GM19351 (cell line): Measurements from ENCODE around the gene CEP83.

Experiments used
- ATAC-seq: cut with Tn5 transposase; IDR thresholded peaks from one replicate; pipeline ENCODE4 v1.9.1; 2021; ENCODE audit warnings: mild to moderate bottlenecking, moderate library complexity; ENCODE audit not compliant: unreplicated experiment

The CEP83 gene

GRCh38 chr12:94271351-94271750, 188.3 kb downstream of the CEP83 start:
- ATAC-seq, result no peak

- ATAC-seq, result no peak
These were observed 190.2 kb downstream of the CEP83 start for GRCh38 chr12:94269316-94269999.

- peak; percentile 33 for ATAC-seq
These were observed 191.7 kb downstream of the CEP83 start for GRCh38 chr12:94267921-94268471.

GRCh38 chr12:94267537-94267872, 192.2 kb downstream of the CEP83 start:
- no peak for ATAC-seq

- no peak for ATAC-seq
These were observed 192.7 kb downstream of the CEP83 start for GRCh38 chr12:94266796-94267536.

GRCh38 chr12:94265966-94266745, 193.5 kb downstream of the CEP83 start:
- ATAC-seq, result no peak

- ATAC-seq, result no peak
These were observed 194.1 kb downstream of the CEP83 start for GRCh38 chr12:94265539-94265938.

- no peak for ATAC-seq
These were observed 194.8 kb downstream of the CEP83 start for GRCh38 chr12:94264736-94265485.

- no peak for ATAC-seq
These were observed 195.6 kb downstream of the CEP83 start for GRCh38 chr12:94263905-94264561.

- ATAC-seq, result peak; percentile 23
These were observed 196.5 kb downstream of the CEP83 start for GRCh38 chr12:94263011-94263811.

GRCh38 chr12:94262228-94263010, 197.2 kb downstream of the CEP83 start:
- peak; percentile 45 for ATAC-seq

GRCh38 chr12:94261786-94262185, 197.9 kb downstream of the CEP83 start:
- no peak for ATAC-seq

- no peak for ATAC-seq
These were observed 198.5 kb downstream of the CEP83 start for GRCh38 chr12:94261119-94261518.

GRCh38 chr12:94260717-94261116, 198.9 kb downstream of the CEP83 start:
- ATAC-seq, result no peak

- no peak for ATAC-seq
These were observed 199.7 kb downstream of the CEP83 start for GRCh38 chr12:94260017-94260416.

- ATAC-seq, result peak; percentile 72
These were observed 201.1 kb downstream of the CEP83 start for GRCh38 chr12:94258593-94258992.
